Pulmonary artery endothelial cell (primary cell): ENCODE data around the gene CTRB2. TPM values are rescaled to one million over a fixed set of nuclear protein-coding genes. Genes with fewer than 3 reads are reported as not detected.
"Not testable (repeated sequence)": the region's sequence is repeated elsewhere in the genome, so short reads cannot be mapped to it uniquely, and the experiment has no call there.

Experiments used
- DNase-seq: peaks from one replicate; pipeline ENCODE4 v3.0.0-alpha.2; 2011; ENCODE audit warnings: low read depth, low spot score
- total RNA-seq: library from RNA; depleted of rRNA; stranded (reverse); fragments of >200 nt; gene quantifications from 2 replicates; pipeline ENCODE4 v1.2.3, GENCODE V29; 2014

The CTRB2 gene
- total RNA-seq, 1 donor from 2014 or later = not detected

DNA sequence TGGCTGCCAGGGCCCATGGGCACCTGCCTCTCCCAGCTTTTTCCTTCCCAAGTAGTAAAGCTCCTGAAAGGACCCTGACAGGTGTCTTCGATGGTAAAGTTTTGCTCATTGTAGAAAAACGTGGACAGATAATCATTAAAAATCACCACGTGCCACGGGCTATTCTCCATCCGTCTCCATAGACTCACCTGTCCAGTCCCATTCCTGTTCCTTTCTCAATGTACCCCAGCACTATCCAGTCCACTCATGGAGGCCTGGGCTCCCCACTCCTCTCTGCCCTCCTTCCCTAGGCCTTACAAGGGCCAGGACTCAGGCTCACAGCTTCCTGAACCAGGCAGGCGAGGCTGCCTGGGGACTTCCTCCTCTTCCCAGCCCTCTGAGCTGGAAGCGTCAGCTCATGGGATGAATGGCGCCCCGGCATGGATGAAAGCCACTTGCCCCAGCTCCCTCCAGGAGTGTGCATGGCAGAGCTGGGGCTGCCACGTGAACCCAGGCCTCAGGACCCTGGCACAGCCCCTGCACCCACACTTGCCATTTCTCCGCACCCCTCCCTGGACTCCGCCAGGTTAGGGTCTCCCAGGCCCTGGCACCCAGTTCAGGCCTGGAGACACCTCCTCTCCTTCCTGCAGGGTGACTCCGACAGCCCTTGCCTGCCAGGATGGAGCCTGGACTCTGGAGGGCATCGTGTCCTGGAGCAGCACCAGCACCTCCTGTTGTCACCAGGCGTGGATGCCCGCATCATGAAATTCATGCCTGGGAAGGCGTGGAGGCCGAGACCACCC is 20.6 kb upstream of the CTRB2 start:
- DNase-seq = no peak

DNA sequence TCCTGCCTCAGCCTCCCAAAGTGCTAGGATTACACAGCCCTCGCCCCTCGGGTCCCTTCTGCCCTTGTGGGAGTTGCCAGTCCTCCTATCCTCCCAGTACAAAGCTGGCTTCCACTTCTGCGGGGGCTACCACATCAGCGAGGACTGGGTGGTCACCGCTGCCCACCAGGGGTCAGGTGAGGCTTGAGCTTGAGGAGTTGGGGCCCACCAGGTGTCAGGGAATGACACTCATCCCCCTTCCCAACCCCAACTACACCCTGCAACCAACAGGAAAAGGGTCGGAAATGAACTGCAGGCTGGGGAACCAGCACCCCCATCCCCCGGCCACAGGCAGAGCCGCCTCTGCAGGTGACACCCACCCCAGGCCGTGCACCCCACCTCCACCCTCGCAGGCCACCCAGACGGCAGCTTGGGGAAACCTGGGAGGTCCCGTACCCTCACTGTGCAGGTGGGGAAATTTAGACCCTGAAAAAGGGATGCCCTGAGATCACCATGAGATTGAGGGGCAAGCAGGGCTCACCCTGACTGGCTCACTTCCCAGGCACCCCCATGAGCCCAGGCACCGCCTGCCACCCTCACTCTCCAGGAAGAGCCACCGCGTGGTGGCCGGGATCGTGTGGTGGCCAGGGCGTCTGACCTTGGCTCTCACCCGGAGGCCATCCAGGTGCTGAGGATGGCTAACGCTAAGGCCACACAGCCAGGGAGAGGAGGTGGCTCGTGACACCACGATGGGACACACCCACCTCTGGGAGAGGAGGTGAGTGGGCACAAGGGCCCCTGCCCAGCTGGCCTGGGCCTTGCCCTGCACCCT is 19.8 kb upstream of the CTRB2 start:
- DNase-seq = no peak

DNA sequence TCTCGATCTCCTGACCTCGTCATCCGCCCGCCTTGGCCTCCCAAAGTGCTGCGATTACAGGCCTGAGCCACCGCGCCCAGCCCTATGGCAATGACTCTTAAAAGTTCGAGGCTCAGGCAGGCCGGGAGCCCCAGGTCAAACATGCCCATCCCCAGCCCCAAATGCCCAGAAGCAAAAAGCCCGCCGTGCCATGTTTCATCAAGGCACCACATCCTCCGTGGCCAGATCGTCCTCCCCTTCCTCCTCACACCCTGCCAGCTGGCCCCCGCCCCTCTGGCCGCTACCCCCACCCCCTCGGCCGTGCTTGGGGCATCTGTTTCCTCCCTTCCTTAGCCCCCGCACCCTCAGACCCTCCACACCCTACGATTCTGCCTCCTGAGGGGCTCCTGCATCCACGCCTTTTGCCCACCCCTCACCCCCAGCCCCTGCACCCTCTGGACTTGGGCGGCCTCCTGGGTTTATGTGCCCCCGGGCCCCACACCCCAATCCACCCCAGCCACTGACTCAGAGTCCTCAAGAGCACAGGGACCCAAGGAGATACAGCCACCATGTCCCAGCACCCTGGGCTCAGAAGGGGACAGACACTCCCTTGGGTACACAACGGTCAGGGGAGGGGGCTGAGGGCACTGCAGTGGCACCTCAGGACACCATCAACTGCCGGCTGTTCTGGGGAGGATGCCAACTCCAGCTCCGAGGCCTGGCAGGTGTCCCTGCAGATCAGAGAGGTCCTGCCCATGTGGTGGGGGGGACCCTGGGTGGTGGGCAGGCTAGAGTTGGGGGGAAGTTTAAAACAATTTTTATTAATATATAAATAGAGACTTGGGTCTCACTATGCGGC is 18.9 kb upstream of the CTRB2 start:
- DNase-seq = no peak

DNA sequence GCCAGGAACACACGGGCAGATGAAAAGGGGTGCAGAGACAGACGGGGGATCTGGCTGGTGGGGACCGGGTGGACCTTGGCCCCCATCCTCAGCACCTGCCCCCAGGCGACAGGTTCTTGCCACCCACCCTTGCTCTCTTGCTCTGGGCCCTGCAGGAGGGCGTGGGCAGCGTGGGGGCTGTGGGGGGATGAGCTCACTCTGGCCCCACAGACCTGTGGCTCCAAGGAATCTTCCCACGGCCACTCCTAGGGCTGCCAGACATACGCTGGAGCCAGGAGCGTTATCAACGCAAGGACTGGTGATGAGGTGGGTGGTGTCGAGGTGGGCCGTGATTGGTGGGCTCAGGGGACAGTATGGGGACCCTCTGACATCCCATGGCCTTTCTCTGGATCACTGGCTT is 18.1 kb upstream of the CTRB2 start:
- DNase-seq = no peak

DNA sequence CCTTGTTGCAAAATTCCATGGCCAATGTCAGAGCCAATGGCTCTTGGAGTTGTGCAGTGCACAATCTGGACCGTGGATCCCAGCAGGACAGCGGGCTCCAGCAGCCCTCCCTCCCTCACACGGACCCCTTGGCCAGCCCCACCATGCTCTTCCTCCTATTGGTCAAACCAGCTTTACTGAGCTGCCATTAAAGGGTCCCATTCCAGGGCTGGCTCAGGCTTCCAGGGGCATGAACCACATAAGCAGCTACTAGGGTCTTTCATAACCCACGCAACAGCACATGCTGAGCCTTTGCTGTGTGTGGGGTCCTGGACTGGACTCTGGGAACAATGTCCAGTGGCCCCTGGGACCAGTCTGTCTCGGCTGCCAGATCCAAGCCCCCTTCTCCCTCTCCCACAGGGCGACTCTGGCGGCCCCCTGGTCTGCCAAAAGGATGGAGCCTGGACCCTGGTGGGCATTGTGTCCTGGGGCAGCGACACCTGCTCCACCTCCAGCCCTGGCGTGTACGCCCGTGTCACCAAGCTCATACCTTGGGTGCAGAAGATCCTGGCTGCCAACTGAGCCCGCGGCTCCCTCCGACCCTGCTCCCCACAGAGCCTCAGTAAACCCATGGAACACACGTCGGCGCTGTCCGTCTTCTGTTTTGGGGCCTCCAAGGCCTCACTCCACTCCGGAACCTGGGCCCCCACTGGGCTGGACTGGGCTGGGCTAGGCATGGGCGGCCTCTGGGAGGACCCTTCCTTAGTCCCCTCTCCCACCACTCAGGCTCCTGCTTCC is 17.5 kb upstream of the CTRB2 start:
- DNase-seq = no peak

DNA sequence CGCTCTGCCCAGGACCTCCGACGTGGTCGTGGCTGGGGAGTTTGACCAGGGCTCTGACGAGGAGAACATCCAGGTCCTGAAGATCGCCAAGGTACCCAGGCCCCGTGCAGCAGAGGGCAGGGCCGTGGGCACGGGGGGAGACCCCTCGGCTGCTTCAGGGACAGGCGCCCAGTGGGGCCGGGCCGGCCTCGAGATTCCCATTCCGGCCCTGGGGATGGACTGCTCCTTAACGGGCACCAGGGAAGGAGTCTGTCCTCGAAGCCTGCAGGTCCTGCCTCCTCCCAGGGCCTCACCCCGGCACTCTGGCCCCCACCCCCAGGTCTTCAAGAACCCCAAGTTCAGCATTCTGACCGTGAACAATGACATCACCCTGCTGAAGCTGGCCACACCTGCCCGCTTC is 16.2 kb upstream of the CTRB2 start:
- DNase-seq = not testable (repeated sequence)

DNA sequence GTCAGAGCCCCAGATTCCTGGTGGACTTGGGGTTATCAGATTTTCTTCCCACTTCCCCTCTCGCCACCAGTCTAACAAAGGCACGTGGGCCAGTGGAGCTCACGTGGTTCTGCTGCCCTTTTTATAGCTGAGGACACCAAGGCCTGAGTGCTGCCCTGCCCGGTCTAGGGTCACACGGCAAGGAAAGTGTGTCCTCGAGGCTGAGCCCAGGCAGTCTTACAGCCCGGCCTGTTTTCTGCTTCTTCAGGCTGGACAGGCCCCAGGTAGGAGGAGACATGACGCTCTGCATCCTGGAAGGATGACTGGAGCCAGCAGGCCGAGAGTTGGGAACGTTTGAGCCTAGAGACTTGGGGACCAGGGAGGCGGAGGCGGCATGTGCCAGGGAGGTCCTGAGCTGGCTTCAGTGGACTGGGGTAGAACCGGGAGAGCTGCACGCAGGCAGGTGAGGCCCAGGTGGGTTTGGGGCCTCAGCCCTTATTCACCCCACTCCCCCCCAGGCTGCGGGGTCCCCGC is 15.4 kb upstream of the CTRB2 start:
- no peak for DNase-seq

DNA sequence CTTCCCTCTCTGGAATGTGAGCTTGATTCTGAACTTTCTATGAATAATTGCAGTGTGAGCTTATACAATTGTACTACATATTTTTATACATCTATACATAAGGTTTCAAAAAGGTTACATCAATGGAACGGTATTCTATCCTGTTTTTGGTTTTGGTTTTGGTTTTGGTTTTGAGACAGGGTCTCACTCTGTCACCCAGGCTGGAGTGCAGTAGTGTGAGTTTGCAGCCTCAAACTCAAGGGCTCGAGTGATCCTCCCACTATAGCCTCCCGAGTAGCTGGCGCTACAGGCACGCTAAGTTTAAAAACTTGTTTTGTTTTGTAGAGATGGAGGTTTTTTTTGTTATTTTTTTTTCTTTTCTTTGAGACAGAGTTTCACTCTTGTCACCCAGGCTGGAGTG is 12.9 kb upstream of the CTRB2 start:
- DNase-seq = no peak

DNA sequence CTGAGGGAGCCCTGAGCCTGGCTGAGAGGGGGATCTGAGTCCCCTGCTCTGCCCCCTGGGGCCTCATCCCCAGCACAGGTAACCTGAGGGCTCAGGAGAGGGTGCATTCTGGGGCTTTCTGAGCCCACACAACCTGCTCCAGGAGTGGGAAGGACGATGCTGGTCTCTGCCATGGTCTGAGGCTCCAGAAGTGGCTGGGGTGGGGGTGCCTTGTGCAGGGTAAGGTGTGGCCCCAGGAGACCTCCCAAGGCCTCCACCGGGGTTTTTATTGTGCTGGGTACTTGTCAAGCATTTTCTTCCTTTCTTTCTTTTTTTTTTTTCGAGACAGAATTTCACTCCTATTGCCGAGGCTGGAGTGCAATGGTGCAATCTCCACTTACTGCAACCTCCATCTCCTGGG is 12.1 kb upstream of the CTRB2 start:
- DNase-seq = no peak

DNA sequence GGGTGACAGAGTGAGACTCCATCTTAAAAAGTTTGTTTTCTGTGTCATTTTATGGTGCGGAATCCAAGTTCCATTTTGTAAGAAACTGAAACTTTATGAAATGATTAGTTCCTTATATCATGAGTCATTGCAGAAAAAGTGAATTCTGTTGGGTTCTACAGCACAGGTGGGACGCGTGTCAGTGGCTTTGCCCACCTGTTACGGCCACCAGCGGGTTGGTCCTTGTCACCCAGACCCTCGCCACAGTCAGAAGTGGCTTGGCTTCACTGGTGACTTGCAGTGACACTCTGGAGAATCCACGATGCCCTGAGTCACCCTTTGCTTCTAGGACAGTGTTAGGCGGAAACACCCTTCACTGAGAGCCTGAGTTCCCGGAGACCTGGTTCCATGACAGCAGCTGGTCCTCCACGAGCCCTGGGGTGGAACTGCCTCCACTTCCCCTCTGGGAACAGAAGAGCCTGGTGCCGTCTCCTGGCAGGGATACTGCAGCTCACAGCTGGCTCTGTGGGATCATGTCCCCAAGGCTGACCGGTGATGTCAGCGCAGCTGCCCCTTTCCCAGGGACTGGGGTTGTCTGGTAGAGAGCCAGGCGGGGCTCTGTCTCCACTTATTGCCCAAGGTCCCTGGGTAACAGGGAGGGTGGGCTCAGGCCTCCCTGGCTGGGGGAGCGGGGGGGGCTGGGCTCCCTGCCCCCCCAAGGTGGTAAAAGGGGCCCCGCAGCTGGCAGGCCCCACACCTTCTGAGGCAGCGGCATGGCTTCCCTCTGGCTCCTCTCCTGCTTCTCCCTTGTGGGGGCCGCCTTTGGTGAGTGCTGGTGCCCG is 11.5 kb upstream of the CTRB2 start, which contains the start of gene CTRB1:
Gene CTRB1 (plus strand): TSS at position 733 of the 821 bp plus-strand sequence. CDS start 20 bp downstream, at position 753.
- DNase-seq = no peak

DNA sequence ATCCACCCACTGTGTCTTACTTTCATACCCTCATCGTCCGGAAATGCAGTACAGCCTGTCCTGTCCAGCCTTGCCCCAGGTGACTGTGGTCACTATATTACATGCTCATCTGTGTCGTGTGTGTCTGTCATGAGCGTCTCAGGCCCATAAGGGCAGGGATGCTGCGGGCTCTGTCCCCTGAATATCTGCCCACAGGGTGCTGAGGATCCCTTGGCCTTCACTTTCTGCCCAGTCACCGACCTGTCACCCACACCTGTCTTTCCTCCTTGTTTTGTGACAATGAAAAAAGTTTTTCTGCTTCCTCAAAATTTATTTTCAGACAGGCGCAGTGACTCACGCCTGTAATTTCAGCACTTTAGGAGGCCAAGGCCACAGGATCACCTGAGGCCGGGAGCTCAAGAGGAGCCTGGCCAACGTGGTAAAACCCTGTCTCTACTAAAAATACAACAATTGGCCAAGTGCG is 10.5 kb upstream of the CTRB2 start:
- DNase-seq = no peak

DNA sequence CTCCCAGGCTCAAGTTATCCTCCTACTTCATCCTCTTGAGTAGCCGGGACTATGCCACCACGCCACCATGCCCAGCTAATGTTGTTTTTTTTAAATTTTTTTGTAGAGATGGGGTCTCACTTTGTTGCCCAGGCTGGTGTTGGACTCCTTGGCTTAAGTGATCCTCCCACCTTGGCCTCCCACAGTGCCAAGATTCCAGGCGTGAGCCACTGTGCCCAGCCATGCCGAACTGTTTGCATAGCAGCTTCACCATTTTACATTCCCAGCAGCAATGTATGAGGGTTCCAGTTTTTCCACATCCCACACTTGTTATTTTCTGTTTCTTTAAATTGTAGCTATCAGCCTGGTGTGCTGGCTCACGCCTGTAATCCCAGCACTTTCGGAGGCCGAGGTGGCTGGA is 9.6 kb upstream of the CTRB2 start:
- no peak for DNase-seq

DNA sequence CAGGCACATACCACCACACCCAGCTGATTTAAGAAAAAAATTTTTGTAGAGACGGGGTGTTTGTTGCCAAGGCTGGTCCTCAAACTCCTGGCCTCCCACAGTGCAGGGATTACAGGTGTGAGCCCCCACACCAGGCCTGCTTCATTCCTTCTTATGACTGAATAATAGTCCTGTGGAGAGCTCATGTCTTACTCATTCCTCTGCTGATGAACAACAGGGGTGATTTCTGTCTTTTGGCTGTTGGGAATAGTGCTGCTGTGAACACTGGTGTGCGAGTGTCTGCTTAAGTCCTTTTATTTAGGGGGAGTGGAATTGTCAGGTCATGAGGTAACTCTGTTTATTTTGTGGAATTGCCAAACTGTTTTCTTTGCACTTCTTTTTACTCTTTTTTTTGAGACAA is 9.2 kb upstream of the CTRB2 start:
- DNase-seq = no peak

DNA sequence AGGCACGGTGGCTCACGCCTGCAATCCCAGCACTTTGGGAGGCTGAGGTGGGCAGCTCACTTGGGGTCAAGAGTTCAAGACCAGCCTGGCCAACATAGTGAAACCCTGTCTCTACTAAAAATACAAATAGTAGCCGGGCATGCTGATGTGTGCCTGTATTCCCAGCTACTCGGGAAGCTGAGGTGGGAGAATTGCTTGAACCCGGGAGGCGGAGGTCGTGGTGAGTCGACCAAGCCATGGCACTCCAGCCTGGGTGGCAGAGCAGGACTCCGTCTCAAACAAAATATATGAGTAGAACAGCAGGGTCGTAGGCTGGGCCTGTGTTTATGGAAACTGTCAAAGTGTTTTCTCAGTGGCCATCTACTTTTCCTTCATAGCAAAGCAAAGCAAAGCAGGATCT is 4.3 kb upstream of the CTRB2 start:
- not testable (repeated sequence) for DNase-seq

DNA sequence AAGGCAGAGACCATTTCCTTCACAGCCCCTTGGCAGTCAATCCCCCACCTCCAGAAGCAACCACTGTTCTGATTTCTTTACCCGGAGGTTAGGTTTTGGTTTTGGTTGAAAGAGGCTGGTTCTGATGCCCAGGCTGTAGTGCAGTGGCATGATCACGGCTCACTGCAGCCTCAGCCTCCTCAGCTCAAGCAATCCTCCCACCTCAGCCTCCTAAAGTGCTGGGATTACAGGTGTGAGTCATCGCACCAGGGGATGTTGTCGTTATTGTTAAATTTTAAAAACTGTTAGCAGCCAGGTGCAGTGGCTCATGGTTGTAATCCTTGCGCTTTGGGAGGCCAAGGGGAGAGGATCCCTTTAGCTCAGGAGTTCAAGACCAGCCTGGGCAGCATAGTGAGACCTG is 3.0 kb upstream of the CTRB2 start:
- DNase-seq = no peak

DNA sequence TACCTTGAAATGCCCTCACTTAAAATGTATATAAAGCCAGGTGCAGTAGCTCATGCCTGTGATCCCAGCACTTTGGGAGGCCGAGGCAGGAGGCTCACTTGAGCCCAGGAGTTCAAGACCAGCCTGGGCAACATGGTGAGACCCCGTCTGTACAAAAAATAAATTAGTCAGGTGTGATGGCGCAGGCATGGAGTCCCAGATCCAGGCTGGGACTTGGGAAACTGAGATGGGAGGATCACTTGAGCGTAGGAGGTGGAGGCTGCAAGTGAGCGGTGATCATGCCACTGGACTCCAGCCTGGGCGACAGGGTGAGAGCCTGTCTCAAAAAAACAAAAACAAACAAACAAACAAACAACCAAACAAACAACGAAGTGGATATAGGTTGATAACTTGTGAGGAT is 2.6 kb upstream of the CTRB2 start:
- not testable (repeated sequence) for DNase-seq

DNA sequence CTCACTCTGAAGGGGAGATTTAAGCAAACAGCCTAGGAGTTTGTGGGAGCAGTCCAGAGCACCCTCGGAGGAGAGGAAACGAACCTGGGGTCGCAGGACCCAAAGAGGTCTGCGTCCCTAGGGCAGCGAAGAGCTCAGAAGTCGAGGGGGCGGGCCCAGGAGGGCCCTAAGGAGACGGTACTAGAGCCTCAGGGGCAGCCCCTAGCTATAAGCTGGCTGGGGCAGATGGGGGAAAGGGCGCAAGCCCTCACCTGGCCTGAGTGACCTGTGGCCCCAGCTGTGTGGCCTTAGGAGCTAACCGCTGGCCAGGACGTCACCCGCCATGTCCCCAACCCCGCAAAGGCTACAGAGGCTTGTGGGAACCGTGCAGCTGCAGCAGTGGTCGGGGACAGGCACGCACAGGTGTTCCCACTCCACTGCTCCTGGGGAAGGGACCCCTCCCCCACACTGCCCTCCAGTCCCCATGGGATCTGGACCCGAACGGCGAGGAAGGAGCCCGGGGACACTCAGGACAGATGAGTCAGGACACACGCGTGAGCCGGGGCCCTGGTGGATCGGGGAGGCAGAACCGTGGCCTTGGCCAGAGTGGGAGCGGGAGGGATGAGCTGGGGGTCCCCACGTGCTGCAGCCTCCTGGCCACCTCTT is 2.0 kb upstream of the CTRB2 start:
- no peak for DNase-seq

DNA sequence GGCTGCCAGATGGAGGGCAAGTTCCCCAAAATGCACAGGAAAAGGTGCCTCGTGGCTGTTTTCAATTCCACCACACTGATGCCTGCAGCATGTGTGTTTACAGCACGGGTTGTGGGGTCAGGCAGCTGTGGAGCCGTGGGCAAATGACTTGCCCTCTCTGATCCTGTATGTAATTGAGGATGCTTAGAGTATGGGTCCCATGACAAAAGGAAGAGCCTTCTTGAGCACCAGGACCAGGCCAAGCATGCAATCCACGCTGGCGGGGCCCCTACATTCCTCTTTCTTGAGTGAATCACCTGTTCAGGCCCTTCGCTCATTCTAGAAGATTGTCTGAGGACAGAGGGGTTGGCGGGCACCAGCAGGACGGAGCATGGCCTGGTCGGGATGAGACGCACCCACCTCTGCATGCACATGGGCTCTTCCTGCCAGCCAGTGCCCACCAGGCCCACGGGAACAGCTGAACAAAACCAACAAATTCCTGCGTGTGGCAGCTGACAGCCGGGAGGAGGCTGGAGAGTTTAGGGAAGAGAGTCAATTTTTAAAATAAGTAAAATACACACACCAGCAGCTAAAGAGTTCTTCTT is 1.4 kb upstream of the CTRB2 start:
- DNase-seq = no peak

DNA sequence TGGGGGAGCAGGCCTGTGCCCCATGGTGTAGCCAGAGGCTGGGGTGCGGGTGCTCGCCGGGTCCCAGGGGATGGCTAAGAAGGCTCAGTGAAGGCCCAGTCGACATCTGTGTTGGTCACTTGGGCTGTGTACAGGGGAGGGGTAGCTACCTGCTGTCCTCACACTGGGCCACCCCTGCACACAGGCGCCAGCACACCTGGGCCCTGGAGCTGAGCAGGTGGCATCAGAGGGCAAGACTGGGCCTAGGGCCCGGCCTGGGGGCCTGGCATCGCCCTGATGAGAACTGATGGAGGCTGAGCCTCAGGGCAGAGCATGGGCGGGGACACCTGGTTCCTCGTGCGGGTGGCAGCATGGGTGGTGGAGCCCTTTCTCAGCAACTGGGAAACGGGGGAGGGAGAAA is 870 bp upstream of the CTRB2 start:
- no peak for DNase-seq
